AML-193 (cell line): ENCODE results near the gene BCAS3.
"Not testable (repeated sequence)": the region's sequence is repeated elsewhere in the genome, so short reads cannot be mapped to it uniquely, and the experiment has no call there.

Experiments used
- DNase-seq, 2 experiments: peaks; one replicate each; lab custom pipeline; 2025; lab: John Stamatoyannopoulos, UW

The BCAS3 gene

GRCh38 chr17:61423967-61424649 lies 746.5 kb downstream of the BCAS3 start:
- DNase-seq = no peak

GRCh38 chr17:61425682-61426481 lies 748.2 kb downstream of the BCAS3 start:
- DNase-seq = peak in 1 of 2 experiments; percentile 14

- no peak for DNase-seq
Measured at GRCh38 chr17:61426482-61427304, 749.0 kb downstream of the BCAS3 start.

- DNase-seq = no peak
Measured at GRCh38 chr17:61427567-61427966, 749.9 kb downstream of the BCAS3 start.

- no peak for DNase-seq
Measured at GRCh38 chr17:61429274-61429673, 751.6 kb downstream of the BCAS3 start.

GRCh38 chr17:61429831-61430230 lies 752.2 kb downstream of the BCAS3 start:
- DNase-seq = not testable (repeated sequence)

GRCh38 chr17:61431594-61432311 lies 754.1 kb downstream of the BCAS3 start:
- DNase-seq = no peak

GRCh38 chr17:61436273-61436672 lies 758.6 kb downstream of the BCAS3 start:
- no peak for DNase-seq

GRCh38 chr17:61436995-61437704 lies 759.5 kb downstream of the BCAS3 start:
- DNase-seq = no peak

GRCh38 chr17:61440697-61441096 lies 763.0 kb downstream of the BCAS3 start:
- DNase-seq = no peak

GRCh38 chr17:61441507-61441906 lies 763.9 kb downstream of the BCAS3 start:
- DNase-seq = not testable (repeated sequence)

- no peak for DNase-seq
Measured at GRCh38 chr17:61442136-61442775, 764.6 kb downstream of the BCAS3 start.
